Iris pigment epithelial cell (primary cell): ENCODE results near the gene WSCD2.
A peak's percentile ranks its signal among the peaks of the same experiment; 100 is the strongest.

Experiments used
- DNase-seq: peaks from one replicate; pipeline ENCODE4 v3.0.0-alpha.2; 2011; ENCODE audit warnings: low read depth

WSCD2 gene

DNA sequence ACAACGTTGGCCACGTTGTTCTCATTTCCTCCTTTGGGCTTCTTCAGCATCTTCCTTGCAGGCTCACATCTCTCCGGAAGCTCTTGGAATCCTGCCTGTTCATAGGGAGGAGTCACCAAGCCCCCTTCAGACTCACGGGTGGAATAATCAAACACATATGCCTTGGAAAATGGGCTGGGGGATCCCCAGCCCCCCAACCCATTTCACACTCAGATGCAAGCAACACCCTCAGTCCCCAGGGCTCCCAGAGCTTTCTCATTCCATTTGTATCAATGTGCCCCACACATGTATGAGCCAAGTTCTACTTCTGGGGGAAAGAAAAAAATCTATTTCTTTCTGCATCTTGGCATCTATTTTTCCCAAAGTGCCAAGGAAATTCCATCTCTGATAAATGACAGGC lies 33.1 kb downstream of the WSCD2 start:
- DNase-seq, result no peak

GRCh38 chr12:108166505-108166904 lies 37.4 kb downstream of the WSCD2 start:
- no peak for DNase-seq

GRCh38 chr12:108167974-108168373 lies 38.9 kb downstream of the WSCD2 start:
- no peak for DNase-seq

DNA sequence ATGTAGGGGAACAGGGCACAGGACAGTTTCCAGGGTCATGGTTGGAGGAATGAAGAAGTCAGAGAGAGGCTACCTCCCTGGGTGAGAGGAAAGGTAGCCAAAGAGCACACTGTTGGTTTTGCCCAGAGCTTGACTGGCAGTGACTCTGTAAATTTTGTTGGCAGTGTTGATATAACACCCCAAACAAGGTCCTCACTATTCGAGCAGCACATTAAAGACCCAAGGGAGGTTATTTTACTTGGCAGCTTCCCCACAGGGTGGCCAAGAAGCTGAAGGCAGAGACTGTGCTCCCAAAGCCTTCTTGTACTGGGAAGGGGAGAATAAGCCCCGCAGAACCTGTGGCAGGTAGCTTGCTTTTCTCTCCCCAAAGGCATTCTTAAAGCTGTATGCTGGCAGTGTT lies 40.6 kb downstream of the WSCD2 start:
- DNase-seq, result no peak

DNA sequence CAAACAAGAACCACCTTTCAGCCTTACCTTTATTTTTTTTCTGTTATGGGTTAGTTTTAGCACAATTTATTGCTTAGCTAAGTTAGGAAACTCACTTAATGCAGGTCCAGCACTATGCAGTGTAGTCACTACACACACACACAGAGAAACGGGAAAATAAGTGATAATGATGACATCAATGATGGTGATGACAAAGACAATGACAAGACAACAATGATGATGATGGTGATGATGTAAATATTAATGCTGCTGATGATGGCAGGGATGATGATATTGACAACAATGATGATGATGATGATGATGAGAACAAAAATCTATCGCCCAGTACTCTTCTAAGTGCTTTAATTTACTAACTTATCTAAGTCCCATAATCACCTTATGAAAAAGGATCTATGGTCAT lies 41.1 kb downstream of the WSCD2 start:
- no peak for DNase-seq

DNA sequence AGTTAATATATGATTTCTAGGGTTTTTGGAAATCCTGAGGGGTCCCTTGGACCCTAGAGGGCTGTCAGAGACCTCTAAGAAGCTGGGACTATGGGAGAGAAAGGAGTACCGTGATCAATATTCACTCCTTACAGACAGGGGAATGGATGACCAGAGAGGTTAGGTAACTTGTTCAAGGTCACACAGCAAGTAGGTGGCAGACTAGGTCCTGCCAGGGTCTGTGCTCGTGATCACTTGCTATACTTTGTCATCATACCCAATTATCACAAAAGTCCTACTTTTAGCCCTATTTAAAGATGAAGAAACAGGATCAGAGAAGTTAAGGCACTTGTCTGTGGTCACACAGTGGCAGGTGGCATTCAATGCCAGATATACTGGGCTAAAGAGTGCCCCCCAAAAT lies 42.9 kb downstream of the WSCD2 start:
- no peak for DNase-seq

- DNase-seq, result no peak
Observed at GRCh38 chr12:108173160-108173559, 44.1 kb downstream of the WSCD2 start.

- DNase-seq, result no peak
Observed at GRCh38 chr12:108173892-108174291, 44.8 kb downstream of the WSCD2 start.

GRCh38 chr12:108174641-108175040 lies 45.6 kb downstream of the WSCD2 start:
- no peak for DNase-seq

DNA sequence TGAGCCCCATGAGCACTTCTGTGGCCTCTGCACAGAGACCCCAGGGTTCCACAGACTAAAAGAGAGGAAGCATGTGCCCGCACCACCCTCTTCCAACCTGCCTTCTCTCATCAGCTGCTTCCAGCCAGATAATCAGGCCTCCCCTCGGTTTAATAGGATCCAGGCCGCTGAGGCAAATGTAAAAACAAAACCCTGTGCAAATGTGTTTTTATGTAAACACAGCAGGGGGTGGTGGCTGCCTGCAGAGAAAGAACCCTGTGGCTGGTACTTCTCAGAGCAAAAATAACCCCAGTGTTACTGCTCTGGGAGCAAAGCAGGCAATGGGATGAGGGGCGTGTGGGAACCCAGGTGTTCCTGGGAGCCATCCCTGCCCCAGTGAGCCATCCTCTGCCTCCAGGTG lies 46.2 kb downstream of the WSCD2 start:
- DNase-seq, result no peak

DNA sequence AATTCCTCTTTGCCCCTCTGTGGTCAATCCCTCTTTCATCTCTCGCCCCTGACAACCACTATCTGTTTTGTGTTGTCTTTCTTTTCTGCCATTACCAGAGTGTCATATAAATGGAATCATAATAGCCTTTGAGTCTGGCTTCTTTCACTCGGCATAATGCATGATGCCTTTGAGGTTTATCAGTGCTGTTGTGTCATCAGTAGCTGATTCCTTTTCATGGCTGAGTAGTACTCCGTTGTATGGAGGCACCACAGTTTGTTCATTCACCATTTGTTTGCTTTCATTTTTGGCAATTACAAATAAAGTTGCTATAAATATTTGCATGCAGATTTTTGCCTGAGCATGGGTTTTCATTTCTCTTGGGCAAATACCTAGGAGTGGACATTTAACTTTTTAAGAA lies 47.2 kb downstream of the WSCD2 start:
- no peak for DNase-seq

- no peak for DNase-seq
Observed at GRCh38 chr12:108177131-108177530, 48.0 kb downstream of the WSCD2 start.

GRCh38 chr12:108179305-108179704 lies 50.2 kb downstream of the WSCD2 start:
- DNase-seq, result no peak

GRCh38 chr12:108180255-108181094 lies 51.4 kb downstream of the WSCD2 start:
- DNase-seq, result no peak

- no peak for DNase-seq
Observed at GRCh38 chr12:108181095-108181454, 52.0 kb downstream of the WSCD2 start.

DNA sequence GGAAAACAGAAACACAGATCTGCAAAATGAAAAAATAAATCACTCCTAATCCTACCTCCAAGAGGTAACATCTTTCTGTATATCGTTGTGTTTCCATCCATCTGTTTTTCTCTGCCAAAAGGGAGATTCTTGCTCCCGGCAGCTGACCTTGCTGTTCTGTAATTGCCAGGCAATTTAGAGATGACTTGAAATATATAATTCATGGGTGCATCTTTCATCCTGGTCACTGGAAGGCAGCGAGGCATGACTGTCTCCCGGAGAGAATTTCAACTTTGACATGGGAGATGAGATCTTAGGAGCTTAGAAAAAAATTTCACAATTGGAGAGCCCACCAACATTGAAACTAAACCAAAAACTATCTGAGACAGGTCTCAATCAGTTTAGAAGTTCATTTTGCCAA lies 53.0 kb downstream of the WSCD2 start:
- no peak for DNase-seq

DNA sequence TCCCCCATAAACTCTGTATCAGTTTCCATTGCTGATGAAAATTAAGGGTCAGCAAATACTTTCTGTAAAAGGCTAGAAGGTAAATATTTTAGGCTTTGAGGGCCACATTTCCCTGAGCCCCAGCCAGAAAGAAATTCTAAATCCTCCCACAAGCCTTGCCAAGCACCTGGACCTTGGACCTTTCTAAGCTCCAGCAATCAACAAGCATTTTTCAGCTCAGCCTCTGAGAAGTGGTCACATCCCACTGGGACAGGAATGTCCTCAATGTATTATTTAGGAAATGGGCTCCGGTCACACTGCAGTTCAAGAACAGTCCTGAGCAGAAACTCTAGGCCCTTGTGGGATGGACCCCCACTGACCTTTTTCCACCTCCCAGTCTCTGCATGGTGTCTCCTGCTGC lies 55.9 kb downstream of the WSCD2 start:
- no peak for DNase-seq

DNA sequence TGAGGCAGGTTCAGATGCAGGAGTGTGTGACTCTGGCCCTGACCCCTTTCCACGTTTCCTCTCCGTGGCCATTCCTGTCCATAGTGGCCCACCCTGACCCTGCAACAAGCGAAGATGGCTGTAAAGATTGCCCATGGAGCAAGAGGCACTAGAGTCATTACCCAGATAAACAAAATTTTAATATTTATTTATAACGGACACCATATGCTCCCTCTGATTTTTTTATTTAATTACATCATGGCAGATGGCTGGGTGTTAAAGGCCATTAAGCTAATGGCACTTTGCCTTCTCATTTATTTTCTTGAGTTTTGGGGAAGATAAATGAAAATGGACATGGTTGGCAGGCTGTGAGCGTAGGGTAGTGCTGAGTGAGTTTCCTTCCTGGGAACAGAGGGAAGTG lies 58.7 kb downstream of the WSCD2 start:
- DNase-seq, result no peak

- no peak for DNase-seq
Observed at GRCh38 chr12:108190529-108190928, 61.4 kb downstream of the WSCD2 start.

- DNase-seq, result no peak
Observed at GRCh38 chr12:108191086-108191485, 62.0 kb downstream of the WSCD2 start.

GRCh38 chr12:108191938-108192337 lies 62.9 kb downstream of the WSCD2 start:
- no peak for DNase-seq

DNA sequence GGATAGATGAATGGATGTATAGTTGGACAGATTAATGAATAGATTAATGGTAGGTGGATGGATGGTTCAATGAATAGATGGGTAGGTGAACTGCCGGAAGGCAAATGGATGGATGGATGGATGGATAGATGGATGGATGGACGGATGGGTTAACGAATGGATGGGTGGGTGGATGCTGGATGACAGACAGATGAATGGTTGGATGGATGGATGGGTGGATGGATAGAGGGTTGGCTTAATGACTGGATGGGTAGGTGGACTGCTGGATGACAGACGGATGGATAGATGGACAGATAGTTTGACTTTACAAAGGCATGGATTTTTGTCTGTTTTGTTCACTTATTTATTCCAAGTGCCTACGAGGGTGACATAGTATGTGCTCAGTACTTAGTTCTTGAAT lies 64.4 kb downstream of the WSCD2 start:
- DNase-seq, result no peak

DNA sequence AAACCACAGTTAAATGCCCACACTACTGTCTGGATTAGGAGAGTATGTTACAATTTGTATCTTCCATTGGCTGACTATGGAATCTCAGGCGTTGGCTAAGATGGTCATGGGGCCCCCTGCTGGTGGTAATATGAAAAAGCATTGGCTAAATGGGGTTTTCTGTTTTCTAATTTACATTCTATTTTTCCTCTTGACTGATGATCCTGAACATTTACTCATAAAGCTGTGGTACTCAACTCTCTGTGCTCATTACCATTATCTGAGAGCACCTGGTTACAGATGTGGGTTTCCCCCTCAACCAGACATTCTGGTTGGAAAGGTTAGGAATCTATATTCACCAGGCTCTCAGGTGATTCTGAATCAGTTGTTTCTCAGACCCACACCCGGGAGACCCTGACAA lies 64.8 kb downstream of the WSCD2 start:
- DNase-seq, result peak; percentile 22

DNA sequence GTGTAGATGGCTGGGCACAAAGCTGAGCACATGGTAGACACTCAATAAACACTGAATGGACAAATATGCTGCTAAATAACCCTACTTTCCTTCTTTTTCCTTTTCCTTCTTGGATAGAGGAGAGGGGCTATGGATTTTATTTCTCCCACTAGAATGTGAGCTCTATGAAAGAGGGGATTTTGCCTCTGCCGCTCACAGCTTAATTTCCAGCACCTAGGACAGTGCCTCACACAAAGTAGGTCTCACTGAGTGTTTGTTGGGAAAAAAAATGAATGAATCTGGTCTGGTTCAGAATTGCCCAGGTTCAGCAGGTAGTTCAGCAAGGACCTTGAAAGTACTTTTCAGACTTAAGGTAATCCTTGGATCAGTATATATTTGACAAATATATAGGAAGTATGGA lies 65.5 kb downstream of the WSCD2 start:
- no peak for DNase-seq
